ELF-1 (cell line): Measurements from ENCODE around the gene GPT2.
"Not testable (repeated sequence)": the region's sequence is repeated elsewhere in the genome, so short reads cannot be mapped to it uniquely, and the experiment has no call there.

ENCODE experiments used
- DNase-seq: peaks from one replicate; pipeline ENCODE4 v3.0.0-alpha.2; 2016; ENCODE audit warnings: low read depth, low spot score

GPT2 gene

DNA sequence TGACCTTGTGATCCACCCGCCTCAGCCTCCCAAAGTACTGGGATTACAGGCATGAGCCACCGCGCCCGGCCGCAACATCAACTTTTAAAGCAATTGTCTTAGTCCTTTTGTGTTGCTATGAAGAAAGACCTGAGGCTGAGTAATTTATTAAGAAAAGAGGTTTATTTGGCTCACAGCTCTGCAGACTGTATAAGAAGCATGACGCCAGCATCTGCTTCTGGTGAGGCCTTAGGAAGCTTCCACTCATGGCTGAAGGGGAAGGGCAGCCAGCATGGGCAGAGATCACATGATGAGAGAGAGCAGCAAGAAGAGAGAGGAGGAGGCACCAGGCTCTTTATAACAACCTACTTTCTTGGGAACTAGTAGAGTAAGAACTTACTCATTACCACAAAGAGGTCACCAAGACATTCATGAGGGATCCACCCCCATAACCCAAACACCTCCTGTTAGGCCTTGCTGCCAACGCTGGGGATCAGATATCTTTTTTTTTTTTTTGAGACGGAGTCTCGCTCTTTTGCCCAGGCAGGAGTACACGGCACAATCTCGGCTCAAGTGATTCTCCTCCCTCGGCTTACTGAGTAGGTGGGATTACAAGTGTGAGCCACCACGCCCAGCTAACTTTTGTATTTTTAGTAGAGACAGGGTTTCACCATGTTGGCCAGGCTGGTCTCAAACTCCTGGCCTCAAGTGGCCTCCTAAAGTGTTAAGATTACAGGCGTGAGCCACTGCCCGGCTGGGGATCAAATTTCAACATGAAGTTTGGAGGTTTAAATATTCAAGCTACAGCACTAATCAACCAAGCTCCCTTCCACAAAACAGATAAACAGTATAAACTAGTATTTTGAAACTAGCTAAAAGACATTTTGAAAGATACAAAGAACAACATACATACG is 21.4 kb upstream of the GPT2 start:
- no peak for DNase-seq

DNA sequence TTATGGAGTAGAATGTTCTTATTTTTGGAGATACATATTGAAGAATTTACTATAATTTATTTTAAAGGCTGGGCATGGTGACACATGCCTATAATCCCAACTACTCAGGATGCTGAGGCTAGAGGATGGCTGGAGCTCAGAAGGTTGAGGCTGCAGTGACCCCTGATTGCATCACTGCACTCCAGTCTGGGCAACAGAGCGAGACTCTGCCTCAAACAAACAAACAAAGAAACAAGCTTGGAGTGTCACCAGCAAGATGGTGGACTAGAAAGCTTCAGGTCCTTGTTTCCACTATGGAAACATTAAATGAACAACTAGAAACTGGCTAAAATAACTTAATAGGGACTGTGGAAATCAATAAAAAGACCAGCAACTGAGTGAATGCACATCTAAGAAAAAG is 17.9 kb upstream of the GPT2 start:
- DNase-seq = no peak

DNA sequence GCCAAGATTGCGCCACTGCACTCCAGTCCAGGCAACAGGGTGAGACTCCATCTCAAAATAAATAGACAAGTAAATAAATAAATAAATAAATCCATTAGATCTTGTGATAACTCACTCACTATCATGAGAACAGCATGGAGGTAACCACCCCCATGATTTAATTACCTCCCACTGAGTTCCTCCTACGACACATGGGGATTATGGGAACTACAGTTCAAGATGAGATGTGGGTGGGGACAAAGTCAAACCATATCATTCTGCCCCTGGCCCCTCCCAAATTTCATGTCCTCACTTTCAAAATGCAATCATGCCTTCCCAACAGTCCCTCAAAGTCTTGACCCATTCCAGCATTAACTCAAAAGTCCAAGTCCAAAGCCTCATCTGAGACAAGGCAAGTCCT is 16.7 kb upstream of the GPT2 start:
- not testable (repeated sequence) for DNase-seq

DNA sequence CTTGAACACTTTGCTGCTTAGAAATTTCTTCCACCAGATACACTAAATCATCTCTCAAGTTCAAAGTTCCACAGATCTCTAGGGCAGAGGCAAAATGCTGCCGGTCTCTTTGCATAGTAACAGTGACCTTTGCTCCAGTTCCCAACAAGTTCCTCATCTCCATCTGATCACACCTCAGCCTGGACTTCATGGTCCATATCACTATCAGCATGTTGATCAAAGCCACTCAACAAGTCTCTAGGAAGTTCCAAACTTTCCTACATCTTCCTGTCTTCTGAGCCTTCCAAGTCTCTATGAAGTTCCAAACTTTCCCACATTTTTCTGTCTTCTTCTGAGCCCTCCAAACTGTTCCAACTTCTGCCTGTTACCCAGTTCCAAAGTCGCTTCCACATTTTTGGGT is 15.3 kb upstream of the GPT2 start:
- DNase-seq = not testable (repeated sequence)

DNA sequence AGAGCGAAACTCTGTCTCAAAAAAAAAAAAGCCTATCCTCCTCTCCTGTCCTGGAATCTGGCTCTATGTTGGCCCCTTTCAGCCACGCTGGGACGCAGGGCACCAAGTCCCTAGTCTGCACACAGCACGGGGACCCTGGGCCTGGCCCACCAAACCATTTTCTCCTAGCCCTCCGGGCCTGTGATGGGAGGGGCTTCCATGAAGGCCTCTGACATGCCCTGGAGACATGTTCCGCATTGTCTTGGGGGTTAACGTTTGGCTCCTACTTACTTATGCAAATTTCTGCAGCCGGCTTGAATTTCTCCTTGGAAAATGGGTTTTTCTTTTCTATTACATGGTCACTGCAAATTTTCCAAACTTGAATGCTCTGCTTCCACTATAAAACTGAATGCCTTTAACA is 12.6 kb upstream of the GPT2 start:
- peak; percentile 74 for DNase-seq

DNA sequence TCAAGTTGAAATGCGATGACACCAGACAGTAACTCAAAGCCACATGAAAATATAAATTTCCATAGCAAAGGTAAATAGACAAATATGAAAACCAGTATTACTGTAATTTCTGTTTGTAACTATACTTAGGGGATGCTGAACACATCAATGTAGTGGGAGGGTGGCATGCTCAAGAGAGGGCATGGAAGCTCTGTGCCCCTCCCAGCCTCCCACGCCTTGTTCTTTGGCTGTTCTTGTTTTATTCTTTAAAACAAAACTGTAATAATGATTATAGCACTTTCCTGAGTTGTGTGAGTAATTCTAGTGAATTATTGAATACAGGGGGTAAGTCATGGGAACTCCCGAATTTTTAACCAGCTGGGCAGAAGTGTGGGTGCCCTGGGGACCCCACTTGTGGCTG is 11.0 kb upstream of the GPT2 start:
- no peak for DNase-seq

DNA sequence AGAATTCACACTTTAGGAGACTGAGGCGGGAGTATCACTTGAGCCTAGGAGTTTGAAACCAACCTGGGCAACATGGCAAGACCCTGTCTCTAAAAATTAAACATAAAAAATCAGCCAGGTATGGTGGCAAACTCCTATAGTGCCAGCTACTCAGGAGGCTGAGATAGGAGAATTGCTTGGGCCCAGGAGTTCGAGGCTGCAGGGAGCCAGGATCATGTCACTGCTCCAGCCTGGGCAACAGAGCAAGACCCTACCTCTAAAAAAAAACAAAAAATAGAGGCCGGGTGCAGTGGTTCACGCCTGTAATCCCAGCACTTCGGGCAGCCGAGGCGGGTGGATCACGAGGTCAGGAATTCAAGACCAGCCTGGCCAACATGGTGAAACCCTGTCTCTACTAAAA is 8.9 kb upstream of the GPT2 start:
- DNase-seq = no peak

DNA sequence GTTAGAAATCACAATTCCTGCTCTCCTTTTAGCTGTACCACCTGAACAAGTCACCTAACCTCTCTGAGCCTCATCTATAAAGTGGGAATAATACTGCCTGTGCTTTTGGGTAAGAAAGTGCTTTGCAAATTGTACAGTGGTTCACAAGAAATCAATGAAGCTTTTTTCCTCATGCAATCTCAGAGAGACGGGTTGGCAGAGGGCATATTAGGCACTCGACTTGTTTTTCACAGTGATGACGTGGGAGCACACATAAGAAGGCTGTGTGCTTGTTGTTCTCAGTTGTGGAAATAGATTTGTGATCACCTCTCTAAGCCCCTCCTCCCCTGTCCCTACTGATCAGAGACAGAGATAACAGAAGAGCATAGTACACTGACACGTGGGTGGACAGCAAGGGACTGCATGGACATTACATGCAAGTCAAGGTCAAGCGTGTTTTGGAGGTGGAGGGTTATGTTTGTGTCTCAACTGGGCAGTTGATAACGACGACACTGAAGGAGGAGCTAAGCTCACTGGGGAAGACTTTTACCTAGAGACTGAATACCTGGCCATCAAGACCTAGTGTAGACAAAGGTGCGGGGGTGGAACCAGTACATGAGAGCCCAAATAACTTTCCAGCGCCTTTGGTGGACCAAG is 1.7 kb upstream of the GPT2 start:
- no peak for DNase-seq

DNA sequence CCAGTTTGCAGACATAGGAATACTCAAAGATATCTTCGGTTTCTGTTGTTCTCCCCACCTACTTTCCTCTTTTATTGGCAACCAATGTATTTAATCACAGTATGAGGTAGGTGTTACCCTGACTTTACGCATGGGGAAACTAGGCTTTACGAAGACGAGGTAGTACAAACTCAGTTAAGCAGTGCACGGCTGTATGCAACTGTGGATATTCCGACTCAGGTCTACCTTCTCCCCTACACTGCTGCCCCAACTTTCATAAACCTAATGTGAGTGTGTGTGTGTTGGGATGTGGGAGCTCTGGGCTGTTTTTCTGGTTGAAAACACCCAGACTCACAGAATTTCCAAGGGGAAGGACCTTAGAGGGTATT is 1.2 kb upstream of the GPT2 start:
- no peak for DNase-seq

DNA sequence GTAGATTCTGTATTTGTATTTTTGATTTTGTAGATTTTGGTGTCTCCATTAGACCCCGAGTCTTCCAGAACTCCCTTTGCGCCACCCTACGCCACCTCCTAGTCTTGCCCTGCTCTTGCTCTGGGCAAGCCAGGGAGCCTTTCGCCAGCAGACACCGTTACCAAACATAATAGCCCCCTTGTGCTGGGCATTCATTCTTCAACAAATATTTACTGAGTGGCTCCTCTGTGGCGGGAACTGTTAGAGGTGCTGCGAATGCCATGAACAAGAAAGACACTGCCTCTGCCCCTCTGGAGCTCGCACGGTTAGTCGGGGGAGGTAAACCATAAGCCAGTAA is 841 bp upstream of the GPT2 start:
- DNase-seq = no peak

DNA sequence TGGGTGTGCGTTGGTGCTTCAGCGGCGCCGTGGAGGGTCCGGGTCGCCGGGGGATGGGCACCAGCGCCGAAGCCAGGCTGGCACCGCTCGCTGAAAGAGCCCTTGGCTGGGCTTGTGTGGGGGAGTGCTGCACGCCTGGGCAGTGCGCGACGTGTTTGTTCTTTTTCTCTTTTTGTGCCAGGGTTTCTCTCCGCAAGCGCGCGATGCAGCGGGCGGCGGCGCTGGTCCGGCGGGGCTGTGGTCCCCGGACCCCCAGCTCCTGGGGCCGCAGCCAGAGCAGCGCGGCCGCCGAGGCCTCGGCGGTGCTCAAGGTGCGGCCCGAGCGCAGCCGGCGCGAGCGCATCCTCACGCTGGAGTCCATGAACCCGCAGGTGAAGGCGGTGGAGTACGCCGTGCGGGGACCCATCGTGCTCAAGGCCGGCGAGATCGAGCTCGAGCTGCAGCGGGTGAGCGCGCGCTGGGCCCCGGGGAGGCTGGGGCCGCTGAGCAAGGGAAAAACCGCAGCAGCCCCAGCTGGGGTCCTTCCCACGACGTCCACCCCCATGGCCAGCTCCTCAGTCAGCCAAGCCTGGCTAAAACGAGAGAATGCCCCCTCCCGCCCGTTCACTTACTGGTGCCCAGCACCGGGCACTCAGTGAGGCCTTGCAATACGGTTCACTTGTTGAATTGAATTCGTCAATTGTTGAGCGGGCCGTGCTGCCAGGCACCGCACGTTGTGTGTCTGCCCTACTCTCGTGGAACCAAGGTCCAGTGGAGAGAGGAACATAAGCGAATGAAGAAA is 541 bp downstream of the GPT2 start:
- peak; percentile 41 for DNase-seq

DNA sequence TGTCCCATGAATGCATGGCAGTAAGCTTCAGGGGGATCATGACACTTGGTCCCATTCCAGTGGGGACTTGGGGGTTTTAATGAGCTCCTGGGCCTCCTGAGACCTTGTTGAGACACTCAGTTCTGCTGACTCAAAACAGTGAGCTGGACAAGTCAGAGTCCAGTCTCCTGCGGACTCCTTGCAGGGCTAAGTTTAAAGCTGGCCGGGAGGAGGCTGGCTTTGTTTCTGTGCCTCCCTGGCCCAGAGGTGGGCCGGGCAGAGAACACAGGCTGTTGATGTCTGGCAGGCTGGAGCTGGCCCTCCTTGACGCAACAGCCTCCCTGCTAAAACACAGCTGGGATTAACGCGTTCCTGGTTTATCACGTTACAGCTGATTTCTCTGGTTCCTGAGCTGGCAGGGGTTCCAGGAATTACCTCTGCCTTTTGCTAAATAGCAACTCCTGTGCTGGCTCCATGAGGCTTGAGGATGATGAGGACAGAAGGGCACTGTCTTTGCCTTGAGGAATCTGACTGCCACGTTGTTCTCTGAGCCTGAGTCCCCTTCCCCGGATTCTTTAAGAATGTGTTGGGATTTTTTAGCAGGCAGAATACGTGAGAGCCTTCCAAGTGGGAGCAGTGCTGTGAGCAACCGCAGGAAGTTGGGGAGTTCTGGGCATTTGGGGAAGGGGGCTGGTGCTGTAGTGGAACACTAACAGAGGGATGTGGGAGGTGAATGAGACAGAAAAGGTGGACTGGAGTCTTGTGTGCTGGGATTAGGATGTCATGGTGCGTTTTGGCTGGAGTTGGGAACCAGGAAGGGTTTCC is 2.0 kb downstream of the GPT2 start:
- peak; percentile 79 for DNase-seq

DNA sequence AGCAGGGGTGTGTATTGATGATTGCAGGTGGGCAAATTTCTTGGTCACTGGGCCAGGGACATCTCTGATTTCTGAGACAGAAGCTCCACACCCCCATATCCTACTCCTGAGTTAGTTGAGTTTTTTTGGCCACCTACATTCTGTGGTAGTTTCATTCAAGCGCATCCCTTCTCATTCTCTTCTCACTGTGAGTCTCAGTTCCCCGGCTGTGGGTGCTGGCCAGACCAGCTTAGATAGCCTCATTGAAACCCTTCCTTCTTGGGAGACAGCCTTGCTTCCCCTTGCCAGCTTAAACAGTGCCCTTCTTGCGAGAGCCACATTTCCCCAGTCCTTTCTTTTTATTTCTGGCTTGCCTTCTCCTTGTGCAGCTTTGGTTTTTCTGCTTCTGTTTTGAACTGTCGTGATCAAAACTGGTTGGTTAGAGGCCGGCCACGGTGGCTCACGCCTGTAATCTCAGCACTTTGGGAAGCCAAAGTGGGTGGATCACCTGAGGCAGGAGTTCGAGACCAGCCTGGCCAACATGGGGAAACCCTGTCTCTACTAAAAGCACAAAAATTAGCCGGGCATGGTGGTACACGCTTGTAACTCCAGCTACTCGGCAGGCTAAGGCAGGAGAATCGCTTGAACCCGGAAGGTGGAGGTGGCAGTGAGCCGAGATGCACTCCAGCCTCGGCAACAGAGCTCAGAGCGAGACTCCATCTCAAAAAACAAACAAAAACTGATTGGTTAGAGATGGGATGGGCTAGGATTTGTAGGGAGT is 2.8 kb downstream of the GPT2 start:
- no peak for DNase-seq

DNA sequence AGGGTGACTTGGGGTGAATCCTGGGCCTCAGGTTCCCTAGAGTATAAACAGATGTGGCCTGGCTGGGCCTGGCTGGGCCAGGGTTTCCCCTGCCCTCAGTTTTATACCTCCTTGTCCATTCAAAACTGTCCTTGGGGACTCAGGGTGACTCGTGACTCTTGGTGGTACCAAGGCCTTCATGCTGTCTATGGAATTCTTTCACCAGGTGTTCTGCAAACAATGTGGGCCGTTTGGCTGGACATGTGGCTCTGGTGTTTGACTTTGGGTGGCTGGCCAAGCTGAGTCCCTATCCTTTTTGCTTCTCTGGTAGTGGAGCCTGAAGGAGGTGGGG is 3.3 kb downstream of the GPT2 start:
- DNase-seq = no peak

DNA sequence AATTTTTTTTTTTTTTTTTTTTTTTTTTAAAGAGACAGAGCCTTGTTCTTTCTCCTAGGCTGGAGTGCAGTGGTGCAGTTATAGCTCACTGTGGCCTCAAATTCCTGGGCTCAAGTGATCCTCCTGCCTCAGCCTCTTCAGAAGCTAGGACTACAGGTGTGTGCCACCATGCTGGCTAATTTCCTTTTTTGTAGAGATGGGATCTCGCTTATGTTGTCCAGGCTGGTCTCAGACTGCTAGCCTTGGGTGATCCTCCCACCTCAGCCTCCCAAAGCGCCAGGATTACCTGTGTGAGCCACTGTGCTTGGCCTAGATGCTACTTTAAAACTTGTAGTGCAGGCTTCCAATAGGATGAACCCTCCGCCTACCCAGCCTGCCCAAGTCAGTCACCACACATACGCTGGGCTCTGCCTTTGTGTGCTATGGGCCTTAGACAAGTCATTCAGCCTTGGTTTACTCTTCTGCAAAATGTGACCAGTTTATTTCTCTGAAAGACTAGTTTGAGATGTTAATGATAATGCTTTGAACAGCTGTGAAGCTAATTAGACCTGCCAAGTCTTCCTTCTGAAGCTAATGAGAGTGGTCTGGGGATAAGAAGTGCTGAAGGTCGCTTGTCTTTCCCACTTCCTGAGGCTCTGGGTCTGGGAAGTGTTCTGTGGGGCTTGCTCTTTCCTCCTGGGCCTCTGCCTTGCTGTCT is 5.2 kb downstream of the GPT2 start:
- DNase-seq = no peak

DNA sequence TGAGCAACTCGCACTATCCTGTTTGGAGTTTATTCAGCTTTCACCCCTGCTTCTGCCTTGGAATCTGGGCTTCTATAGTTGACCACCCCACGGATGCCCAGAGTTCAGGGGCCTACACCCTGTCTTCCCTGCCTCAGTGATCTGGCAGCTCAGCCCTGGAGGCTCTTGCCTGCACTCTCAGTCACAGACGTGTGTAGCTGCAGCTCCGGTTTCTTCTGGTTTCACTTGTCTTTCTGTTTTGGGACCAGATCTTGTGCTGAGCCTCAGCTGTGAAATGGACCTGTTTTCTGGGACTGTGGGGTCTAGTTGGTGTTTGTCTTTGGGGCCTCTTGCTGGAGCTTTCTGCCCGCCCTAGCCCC is 5.8 kb downstream of the GPT2 start:
- no peak for DNase-seq

DNA sequence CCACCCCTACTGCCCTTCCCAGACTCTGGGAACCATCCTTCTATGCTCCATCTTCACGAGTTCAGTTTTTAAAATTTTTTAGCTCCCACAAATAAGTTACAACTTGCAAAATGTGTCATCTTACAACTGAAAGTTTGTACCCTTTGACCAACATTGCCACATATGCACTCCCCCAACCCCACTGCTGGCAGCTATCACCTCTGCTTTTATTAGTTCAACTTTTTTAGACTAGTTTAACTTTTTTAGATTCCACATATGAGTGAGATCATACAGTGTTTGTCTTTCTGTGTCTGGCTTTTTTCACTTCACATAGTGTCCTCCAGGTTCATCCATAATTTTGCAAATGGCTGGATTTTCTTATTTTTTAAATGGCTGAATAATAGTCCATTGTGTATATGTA is 7.7 kb downstream of the GPT2 start:
- DNase-seq = no peak

DNA sequence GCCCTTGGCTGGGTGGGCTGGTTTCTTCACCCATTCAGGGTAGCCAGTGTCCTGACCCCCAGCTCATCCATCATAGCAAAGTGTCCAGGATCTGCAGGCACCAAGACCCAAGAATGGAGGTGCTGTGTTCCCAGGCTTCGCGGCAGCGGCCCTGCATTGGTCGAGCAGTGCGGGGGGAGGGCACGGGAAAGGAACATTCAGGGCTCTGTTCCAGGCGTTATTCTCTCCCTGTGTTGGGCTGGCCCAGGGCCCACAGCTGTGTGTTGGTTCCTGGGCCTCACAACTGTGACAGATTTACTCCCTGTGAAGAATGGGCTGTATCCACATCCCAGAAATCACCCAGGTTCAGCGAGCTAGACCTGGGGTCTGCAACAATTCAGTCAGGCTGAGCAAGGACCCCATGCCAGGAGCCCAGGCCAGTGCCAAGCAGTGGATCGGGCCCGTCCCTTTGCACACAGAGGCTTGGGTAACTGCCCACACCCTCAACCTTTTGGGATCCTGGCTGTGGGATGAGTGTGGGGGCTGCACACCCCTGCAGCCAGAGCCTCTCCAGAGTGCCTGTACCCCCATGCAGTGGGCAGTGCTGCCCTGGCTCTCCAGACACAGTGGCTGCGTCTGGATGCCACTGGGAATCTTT is 10.0 kb downstream of the GPT2 start:
- DNase-seq = no peak

DNA sequence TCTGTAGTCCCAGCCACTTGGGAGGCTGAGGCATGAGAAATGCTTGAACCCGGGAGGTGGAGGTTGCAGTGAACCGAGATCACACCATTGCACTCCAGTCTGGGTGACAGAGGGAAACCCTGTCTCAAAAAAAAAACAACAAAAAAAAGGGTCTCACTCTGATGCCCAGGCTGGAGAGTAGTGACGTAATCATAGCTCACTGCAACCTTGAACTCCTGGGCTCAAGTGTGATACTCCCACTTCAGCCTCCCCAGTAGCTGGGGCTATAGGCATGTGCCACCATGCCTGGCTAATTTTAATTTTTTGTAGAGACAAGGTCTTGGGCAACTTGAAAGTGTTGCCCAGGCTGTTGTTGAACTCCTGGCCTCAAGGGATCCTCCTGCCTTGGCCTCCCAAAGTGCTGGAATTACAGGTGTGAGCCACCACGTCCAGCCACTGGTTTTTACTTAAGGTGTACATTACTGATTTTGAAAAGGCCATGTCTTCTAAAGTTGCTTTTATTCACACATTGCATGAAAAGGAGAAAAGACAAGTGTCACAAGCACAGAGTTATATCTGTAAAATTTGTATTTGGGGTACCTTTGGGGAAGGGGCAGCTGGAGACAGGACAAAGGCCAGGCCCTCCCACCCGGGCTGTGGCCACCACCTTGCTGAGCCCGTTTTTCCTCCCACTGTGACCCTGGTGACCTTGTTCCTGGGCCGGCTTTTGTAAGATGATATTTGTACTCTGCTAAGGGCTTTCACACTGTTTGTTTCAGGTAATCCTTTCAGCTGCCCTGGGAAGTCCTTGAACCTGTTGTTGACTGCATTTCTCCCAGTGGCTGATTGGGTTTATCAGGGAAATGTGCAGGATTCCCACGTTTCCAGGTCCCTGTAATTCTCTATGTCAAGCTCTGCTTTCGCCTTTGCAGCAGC is 11.5 kb downstream of the GPT2 start:
- peak; percentile 37 for DNase-seq
